Measurements from ENCODE around the gene MPV17L.
"Not testable (repeated sequence)": the region's sequence is repeated elsewhere in the genome, so short reads cannot be mapped to it uniquely, and the experiment has no call there.

- TF ChIP-seq CTCF (IDR thresholded peaks at IDR 0.05); POLR2A (IDR thresholded peaks at IDR 0.05); POLR2AphosphoS5 (IDR thresholded peaks at IDR 0.05; ENCODE audit: insufficient read depth in 1 of 2, low read depth in 1 of 2): not testable (repeated sequence)
These were observed 8.5 kb downstream of the MPV17L start for GRCh38 chr16:15404091-15404490.

All from vagina (tissue), 2 donors.